ENCODE data around the gene MAML1.

Gene MAML1

GRCh38 chr5:179746872-179747271 is 14.2 kb downstream of the MAML1 start:
- TF ChIP-seq CTCF (IDR thresholded peaks at IDR 0.05), result no peak

- TF ChIP-seq CTCF (IDR thresholded peaks at IDR 0.05), result no peak
Observed at GRCh38 chr5:179747811-179748210, 15.2 kb downstream of the MAML1 start.

- TF ChIP-seq CTCF (IDR thresholded peaks at IDR 0.05), result no peak
Observed at GRCh38 chr5:179749857-179750508, 17.4 kb downstream of the MAML1 start.

- TF ChIP-seq CTCF (IDR thresholded peaks at IDR 0.05), result no peak
Observed at GRCh38 chr5:179753971-179754370, 21.3 kb downstream of the MAML1 start.

GRCh38 chr5:179755022-179755421 is 22.4 kb downstream of the MAML1 start:
- TF ChIP-seq CTCF (IDR thresholded peaks at IDR 0.05), result no peak

GRCh38 chr5:179758955-179759354 is 26.3 kb downstream of the MAML1 start:
- TF ChIP-seq CTCF (IDR thresholded peaks at IDR 0.05), result no peak

GRCh38 chr5:179759581-179760551 is 27.2 kb downstream of the MAML1 start:
- TF ChIP-seq CTCF (IDR thresholded peaks at IDR 0.05), result no peak
